ENCODE measurements around the gene INSL4.

INSL4 gene

GRCh38 chr9:5231212-5231611 is at the start of gene INSL4:
Gene INSL4, plus strand, starts transcription at chr9:5231419. Its CDS starts 105 bp downstream, at chr9:5231524.
- no peak for DNase-seq (ENCODE audit: low spot score)

DNA sequence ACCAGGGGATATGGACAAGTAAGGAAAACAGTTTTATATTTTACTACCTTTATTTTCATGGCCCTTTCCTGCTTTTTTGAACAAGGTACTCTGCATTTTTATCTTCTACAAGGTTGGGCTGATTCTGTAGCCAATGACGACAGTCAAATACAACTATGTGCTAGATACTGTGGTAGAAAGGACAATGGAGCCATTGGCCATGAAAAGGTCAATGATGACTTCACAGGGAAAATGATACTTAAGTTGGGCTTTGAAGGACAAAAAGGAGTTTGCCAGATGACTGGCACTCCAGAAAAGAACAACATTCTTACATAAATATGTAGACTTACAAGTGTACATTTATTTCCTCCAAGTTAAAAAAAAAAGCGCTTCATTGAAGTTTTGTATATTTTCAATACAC is 46.4 kb upstream of the INSL4 start:
- DNase-seq (ENCODE audit: low spot score), result no peak

- no peak for DNase-seq (ENCODE audit: low spot score)
Observed at GRCh38 chr9:5185220-5185840, 45.9 kb upstream of the INSL4 start, which contains the start of gene INSL6. Gene INSL6, minus strand, starts transcription at chr9:5185639. Its CDS starts 37 bp downstream, at chr9:5185602.

DNA sequence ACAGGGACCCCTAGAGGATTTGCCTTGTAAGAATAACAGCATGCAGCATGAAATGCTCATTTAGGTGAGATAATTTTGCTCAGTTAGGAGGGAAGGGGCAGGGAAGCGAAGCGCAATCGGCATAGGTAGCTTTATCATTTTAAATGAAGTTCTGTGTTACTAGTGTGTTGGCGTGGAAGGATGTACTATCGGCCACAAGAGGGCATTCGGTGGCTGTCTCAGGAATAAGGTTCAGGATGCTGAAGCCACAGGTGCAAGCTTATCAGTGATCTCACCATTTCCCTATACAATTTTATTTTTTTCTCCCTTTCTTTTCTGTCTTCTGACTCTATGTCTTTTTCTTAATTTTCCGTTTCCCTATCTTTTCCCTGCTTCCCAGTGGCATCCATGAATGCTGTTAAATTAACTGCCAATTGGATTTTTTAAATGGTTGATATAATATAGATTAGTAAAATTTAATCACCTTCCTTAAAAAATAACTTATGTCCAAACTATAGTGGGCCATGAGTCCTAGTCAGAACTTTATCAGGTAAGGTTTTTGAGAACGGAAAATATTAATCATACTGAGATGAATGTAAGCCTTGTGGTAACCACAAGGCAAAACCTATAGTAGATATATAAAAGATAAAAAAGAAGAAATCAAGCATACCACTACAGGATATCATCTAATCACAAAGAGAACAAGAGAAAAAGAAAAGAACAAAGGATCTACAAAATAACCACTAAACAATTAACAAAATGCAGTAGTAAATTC is 44.6 kb upstream of the INSL4 start:
- DNase-seq (ENCODE audit: low spot score), result peak; percentile 29

GRCh38 chr9:5188060-5188984 is 42.9 kb upstream of the INSL4 start:
- DNase-seq (ENCODE audit: low spot score), result no peak

GRCh38 chr9:5191985-5192384 is 39.2 kb upstream of the INSL4 start:
- DNase-seq (ENCODE audit: low spot score), result no peak

DNA sequence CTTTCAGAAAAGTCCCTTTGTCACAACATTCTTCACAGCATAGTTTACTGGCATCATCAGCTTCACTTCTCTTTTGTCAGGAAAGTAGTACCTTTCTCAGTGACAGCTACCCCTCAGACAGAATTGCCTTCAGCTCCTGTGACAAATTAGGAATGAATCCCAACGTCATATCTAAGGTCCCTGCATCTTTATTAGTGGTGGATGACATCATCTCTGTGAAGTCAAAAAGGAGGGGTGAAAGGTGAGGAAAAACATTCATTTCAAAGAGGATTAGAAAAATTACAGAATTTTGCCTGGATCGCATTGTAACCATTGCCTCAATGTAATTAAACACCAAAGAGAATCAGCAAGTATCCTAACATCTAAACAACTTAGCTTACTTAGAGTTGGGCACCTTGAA is 37.9 kb upstream of the INSL4 start:
- no peak for DNase-seq (ENCODE audit: low spot score)

DNA sequence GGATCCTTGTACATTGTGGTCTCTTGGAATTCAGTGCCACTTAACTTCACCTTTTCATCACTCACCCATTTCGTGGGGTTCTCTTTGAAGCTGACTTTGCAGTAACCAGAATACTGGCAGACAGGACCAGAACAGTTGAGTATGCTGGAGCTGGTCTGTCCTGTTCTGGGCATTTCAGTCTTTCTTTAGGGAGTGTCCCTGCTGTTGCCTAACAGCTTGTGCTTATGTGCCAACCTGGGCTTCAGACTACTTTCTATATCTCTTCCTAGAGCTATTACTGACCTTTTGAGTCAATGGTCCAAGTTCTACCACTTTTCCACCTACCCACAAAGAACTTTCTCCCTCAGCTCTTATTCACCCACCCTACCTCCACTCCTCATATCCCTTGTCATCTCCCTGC is 35.8 kb upstream of the INSL4 start:
- DNase-seq (ENCODE audit: low spot score), result no peak

DNA sequence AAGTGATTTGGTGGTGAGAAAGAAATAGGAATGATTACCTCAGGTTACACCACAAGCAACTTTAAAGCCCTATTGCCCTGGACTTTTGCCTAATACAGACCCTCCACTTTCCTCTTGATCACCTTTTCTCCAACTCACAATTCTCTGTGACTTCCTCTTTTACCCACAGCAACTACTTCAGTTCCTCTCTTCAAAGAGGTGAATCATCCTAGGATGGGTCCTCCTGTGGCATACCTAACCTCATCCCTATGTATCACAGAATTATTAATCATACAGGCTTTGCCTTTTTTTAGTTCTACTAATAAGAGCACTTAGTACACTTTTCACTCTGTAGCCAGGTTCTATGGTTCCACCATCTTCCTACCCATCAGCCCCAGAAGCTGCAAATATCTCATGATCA is 26.1 kb upstream of the INSL4 start:
- DNase-seq (ENCODE audit: low spot score), result no peak

- no peak for DNase-seq (ENCODE audit: low spot score)
Observed at GRCh38 chr9:5230554-5230953, 665 bp upstream of the INSL4 start.

- DNase-seq (ENCODE audit: low spot score), result no peak
Observed at GRCh38 chr9:5263351-5264218, 32.4 kb downstream of the INSL4 start.

GRCh38 chr9:5264219-5264595 is 33.0 kb downstream of the INSL4 start:
- no peak for DNase-seq (ENCODE audit: low spot score)

DNA sequence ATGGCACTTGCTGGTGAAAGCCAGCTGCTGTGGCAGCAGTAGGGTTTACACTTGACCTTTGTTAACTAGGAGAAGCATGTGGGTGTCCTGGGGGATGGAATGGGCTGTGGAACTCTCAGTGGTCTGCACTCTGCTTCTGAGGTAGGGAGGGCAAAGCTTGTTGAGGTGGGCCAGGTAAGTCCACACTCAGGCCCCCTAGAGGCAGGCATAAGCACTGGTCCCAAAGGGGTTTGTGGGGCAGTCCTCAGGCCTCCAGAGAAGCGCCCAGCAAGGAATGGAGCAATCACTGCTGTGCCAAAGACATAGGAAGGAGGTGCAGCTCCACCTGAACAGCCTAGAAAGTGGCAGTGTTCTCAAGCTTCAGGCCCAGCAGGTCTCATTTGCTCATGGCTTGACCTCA is 34.7 kb downstream of the INSL4 start:
- DNase-seq (ENCODE audit: low spot score), result no peak

DNA sequence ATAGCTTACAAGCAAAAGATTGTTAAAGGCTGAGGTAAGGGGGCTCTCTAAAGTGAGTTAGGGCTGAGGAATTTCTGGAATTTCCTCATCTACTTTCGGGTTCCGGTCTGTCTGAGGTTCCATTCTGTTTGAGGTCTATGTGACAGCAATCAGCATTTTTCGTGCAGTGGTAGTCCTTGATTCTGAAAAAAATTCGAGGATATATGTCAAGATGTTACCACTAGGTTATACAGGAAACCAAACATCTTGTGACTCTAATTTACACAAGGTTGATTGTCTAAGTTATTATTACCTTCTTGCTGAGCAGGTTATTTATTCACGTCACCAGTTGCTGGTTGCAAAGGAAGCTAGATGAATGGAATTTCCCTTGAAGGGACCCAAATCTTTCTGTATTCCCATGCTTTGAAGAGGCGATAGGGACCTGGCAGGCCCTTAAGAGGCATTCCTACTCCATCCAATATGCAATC is 38.1 kb downstream of the INSL4 start:
- DNase-seq (ENCODE audit: low spot score), result peak; percentile 2

DNA sequence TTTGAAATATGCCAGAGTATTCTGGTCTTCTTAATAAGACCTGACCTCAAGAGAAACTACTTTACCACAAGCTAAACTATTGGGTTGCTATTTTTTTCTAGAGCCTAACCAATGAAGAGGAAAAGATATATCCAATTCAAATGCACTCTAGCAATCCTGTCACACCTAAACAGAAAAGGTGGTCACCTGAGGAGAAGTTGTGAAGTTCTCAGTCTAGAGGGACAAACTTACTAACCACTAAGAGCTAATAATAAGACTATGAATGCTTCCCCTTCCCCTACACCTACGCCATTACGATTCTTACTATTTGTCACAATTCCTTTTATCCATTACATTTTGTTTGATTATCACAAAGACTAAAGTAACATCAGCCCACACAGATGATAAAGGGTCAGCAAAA is 43.6 kb downstream of the INSL4 start:
- DNase-seq (ENCODE audit: low spot score), result no peak

DNA sequence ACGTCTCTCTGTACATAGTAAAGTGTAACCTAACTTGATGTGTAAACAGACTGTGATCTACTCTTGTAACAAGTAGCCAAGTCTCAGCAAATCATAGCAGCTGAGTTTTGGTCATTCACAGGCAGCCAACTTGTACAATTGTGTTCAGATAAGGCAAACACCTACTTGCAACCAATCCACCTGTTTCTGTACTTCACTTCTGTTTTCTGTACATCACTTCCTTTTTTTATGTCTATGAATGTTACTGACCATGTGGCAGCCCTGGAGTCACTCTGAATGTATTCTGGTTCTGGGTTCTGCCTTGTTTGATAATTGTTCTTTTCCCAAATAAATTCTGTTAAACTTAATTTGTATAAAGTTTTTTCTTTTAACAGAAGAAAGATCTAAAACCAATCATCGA is 47.3 kb downstream of the INSL4 start:
- DNase-seq (ENCODE audit: low spot score), result no peak

All from HuH-7.5 (cell line).